GM13977 (cell line): ENCODE results near the gene ARMC2.

ENCODE experiments used
- DNase-seq: peaks from one replicate; pipeline ENCODE4 v3.0.0; 2012; ENCODE audit warnings: low spot score
- in situ Hi-C: fragments of 300-500 bp; cut with MboI; formaldehyde crosslinking; loops from one replicate; pipeline ENCODE4 v1.12.0; 2022; ENCODE audit warnings: low sequenced_read_pairs, low pct_unique_long_range_greater_than_20kb, mixed read lengths, inconsistent platforms; ENCODE audit not compliant: unreplicated experiment
- TF ChIP-seq, protein P1 (sequence below): IDR thresholded peaks from 2 replicates; pipeline ENCODE4 v1.5.1; 2012; ENCODE audit warnings: mild to moderate bottlenecking, control low read depth; ENCODE audit not compliant: insufficient read depth; ENCODE audit errors: extremely low read depth, missing control alignments

The ARMC2 gene

DNA sequence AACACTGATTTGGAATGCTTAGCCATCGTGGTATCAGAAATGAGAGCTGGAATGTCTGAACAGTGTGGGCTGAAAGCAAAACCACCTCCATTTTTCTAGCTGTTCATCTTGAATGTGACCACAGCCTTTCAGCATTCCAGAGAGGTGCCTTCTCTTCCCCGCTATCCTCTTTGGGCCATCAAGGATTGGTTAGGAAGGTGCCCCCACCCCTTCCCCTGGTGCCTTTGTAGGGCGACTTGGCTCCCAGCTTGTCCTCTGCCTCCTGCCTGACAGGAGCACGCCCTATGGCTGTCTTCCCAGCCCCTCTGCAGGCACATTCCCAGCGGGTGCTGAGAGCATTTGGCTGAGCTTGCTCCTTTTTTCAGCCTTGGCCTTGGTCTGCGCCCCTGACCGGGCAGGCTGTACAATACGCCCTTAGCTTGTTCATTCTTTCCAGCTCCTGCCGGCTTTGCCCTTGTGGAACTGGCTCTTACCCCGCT is 97.5 kb downstream of the ARMC2 start:
- no peak for DNase-seq
- TF ChIP-seq, protein P1, sequence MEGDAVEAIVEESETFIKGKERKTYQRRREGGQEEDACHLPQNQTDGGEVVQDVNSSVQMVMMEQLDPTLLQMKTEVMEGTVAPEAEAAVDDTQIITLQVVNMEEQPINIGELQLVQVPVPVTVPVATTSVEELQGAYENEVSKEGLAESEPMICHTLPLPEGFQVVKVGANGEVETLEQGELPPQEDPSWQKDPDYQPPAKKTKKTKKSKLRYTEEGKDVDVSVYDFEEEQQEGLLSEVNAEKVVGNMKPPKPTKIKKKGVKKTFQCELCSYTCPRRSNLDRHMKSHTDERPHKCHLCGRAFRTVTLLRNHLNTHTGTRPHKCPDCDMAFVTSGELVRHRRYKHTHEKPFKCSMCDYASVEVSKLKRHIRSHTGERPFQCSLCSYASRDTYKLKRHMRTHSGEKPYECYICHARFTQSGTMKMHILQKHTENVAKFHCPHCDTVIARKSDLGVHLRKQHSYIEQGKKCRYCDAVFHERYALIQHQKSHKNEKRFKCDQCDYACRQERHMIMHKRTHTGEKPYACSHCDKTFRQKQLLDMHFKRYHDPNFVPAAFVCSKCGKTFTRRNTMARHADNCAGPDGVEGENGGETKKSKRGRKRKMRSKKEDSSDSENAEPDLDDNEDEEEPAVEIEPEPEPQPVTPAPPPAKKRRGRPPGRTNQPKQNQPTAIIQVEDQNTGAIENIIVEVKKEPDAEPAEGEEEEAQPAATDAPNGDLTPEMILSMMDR: no peak
- in situ Hi-C loops: no loop called here

DNA sequence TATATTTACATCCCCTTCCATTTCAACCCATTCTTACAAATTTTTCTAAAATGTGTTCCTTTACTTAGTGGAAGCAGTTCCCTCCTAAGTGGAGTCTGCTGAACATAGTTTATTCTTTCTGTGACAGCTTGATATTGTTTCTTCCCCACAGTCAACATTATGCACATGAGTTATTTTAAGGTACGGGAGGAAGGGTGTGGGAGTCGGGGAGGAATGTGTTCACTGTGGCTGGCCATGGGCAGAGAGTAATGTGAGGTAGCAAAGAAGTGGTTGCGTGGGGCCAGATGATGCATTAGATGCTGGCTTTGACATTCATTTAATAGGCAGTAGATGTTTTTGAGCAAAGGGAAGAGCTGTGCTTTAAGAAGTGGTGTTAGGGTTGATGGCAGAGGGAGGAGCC is 98.5 kb downstream of the ARMC2 start:
- DNase-seq: no peak
- in situ Hi-C loops: no loop called here
- TF ChIP-seq, protein P1: no peak

DNA sequence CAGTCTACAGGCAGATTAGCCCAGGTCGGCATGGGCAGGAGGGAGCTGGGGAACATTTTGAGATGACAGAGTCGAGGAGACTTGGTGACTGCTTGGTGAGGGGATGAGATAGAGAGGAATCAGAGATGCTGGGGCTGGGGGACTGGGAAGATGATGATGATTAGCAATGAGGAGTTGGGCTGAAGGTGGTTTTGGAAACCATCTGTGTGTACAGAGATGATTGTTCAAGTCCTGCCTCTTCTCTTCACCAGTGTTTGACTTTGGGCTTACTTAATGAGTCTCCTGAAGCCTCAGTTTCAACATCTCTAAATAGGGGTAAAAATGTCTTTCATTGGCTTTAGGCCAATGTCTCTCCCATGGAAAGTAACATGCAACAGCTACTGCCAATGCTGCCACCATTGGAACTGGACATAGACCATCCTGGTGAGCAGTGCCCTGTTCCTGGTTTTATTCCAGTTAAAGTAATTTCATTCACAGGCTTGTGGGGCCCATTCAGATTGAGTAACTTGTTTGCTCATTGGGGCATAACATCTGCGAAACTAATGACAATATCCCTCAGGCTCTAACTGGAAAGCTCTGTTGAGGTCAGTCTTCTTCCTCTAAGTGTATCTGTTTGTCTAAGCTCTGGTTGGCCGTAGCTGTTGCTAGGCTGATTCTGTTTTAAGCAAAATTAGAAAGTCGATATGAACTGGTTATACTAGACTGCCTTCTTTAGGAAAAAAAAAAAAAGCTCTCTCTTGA is 99.1 kb downstream of the ARMC2 start:
- TF ChIP-seq, protein P1: no peak
- in situ Hi-C loops: no loop called here
- no peak for DNase-seq

DNA sequence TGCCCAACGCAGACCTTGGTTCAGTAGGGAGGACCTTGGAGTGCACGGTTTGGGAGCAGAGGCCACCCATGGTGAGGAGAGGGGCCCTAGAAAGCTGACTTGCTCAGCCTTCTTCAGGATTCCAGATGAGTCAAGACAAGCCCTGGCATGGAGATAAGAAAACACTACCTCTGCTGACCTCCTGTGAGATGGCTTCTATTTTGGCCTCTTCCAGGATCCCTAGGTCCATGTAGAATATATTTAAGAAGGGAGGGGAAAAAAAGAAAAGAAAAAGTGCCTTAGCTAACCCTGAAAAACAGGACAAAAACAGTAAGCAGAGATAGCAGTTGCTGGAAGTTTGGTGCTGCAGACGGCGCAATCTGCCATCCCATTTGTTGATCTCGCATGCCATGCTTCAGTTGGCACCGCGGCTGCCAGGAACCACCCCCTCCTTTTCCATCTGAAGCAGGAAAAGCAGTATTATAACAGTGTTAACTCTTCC is 100.0 kb downstream of the ARMC2 start:
- DNase-seq: no peak
- TF ChIP-seq, protein P1: no peak
- in situ Hi-C loops: no loop called here

DNA sequence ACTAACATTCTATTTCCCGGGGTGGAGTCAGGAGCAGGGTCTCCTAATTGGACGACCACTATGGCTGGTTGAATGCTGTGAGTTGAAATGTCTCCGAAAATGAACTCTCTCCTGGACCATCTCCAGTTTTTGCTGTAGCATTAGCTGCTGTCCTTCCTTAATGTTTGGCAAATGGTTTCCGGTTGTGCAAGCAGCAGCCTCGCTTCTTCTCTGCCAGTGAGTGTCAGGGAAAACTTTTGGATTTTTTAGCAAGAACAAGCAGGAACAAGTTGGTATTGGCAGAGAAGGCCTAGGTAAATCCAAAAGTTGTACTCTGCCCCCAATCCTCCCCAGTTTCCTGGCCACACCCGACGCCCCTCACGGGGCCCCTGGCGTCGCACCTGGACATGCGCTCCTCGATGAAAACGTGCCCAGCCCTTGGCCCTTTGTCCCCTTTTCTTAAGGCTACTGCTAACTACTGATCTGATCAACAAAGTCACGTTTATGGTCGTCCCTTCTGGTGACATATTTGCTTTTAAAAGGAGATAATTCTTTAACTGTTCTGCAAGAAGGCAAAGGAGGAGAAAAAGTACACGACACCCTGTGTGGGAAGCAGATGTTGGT is 103.2 kb downstream of the ARMC2 start:
- no peak for DNase-seq
- TF ChIP-seq, protein P1: no peak
- in situ Hi-C loops: no loop called here

DNA sequence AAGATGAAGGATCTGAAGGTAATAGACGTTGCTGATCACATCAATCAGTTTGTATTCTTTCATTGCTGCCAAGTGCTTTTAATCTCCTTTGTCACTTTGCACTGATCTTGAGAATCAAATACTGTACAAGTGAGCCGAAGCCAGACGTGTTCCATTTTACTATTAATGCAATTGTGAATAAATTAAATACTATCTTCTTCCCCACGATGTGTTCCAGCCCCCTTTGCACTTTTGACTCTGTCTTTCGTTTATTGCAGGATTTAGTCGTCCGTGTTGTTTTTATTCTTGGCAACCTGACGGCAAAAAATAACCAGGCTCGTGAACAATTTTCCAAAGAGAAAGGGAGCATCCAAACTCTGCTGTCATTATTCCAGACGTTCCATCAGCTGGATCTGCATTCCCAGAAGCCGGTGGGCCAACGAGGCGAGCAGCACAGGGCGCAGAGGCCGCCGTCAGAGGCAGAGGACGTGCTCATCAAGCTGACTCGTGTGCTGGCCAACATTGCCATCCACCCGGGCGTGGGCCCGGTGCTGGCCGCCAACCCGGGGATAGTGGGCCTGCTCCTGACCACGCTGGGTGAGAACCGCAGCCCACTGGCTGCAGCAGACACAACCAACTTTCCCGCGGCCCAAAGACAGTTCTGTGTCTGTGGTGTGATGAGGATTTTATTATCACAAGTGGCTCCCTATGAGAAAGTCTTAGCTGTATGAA is 104.7 kb downstream of the ARMC2 start:
- in situ Hi-C loops: no loop called here
- TF ChIP-seq, protein P1: no peak
- DNase-seq: no peak
